ENCODE measurements around the gene LIPC.
A peak's percentile ranks its signal among the peaks of the same experiment; 100 is the strongest.

LIPC gene

GRCh38 chr15:58546635-58547627 is 115.1 kb downstream of the LIPC start:
- no peaks in the 10 kb centered on the region for H3K27me3 ChIP-seq (ENCODE audit: low read depth, low read length)
- H3K9me3 ChIP-seq (ENCODE audit: control insufficient read depth in 1 of 2, low read length in 2 of 2) = no peaks in the 10 kb centered on the region
- H3K27ac ChIP-seq (ENCODE audit: low read length) = no peak overlapping the region
- H3K4me1 ChIP-seq (ENCODE audit: control insufficient read depth in 1 of 2, insufficient read depth in 2 of 2, low read length in 2 of 2) = peaks cover 2 to 6% of the 10 kb centered on the region in 2 donors
- no peaks in the 10 kb centered on the region for H3K36me3 ChIP-seq (ENCODE audit: control insufficient read depth in 1 of 2, insufficient read depth in 2 of 2, low read length in 2 of 2)
- no peak overlapping the region for H3K4me3 ChIP-seq (ENCODE audit: low read depth in 1 of 2, low read length in 2 of 2)

GRCh38 chr15:58547628-58548307 is 116.0 kb downstream of the LIPC start:
- Histone ChIP-seq H3K9me3 (ENCODE audit: control insufficient read depth in 1 of 2, low read length in 2 of 2) (no peaks in the 10 kb centered on the region), H3K27ac (ENCODE audit: low read length) (no peak overlapping the region), H3K4me1 (ENCODE audit: control insufficient read depth in 1 of 2, insufficient read depth in 2 of 2, low read length in 2 of 2) (peaks cover 5 to 6% of the 10 kb centered on the region in 2 donors), H3K4me3 (ENCODE audit: low read depth in 1 of 2, low read length in 2 of 2) (no peak overlapping the region), H3K36me3 (ENCODE audit: control insufficient read depth in 1 of 2, insufficient read depth in 2 of 2, low read length in 2 of 2) (no peaks in the 10 kb centered on the region), H3K27me3 (ENCODE audit: low read depth, low read length) (no peaks in the 10 kb centered on the region)

DNA sequence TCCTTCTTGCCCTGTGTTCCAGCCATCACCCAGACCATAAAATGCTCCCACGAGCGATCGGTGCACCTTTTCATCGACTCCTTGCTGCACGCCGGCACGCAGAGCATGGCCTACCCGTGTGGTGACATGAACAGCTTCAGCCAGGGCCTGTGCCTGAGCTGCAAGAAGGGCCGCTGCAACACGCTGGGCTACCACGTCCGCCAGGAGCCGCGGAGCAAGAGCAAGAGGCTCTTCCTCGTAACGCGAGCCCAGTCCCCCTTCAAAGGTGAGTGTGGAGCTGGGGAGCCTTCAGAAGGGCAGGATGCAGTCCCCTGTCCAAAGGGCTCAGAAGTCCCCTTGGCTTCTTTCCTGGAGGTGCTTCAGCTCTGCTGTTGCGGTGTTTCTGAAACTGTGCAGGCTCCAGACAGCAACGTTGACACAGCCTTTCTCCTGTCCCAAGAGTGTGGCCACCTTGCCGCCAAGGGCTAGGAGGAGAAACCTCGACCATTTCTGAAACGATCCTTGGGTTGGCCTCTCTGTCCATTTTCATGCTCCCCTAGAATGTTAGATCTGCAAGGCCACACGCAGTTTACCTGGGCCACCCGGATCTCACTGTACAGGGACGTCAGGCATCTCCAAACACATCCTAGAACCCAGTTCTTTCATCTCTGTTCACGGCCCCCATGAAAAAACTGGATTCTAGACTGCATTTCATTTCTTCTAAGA is 116.7 kb downstream of the LIPC start:
- Histone ChIP-seq H3K9me3 (ENCODE audit: control insufficient read depth in 1 of 2, low read length in 2 of 2) (no peaks in the 10 kb centered on the region), H3K36me3 (ENCODE audit: control insufficient read depth in 1 of 2, insufficient read depth in 2 of 2, low read length in 2 of 2) (no peaks in the 10 kb centered on the region), H3K27ac (ENCODE audit: low read length) (no peak overlapping the region), H3K4me3 (ENCODE audit: low read depth in 1 of 2, low read length in 2 of 2) (no peak overlapping the region), H3K4me1 (ENCODE audit: control insufficient read depth in 1 of 2, insufficient read depth in 2 of 2, low read length in 2 of 2) (peaks cover 5 to 6% of the 10 kb centered on the region in 2 donors), H3K27me3 (ENCODE audit: low read depth, low read length) (no peaks in the 10 kb centered on the region)

GRCh38 chr15:58549013-58549784 is 117.4 kb downstream of the LIPC start:
- Histone ChIP-seq H3K9me3 (ENCODE audit: control insufficient read depth in 1 of 2, low read length in 2 of 2) (no peaks in the 10 kb centered on the region), H3K4me3 (ENCODE audit: low read depth in 1 of 2, low read length in 2 of 2) (no peak overlapping the region), H3K36me3 (ENCODE audit: control insufficient read depth in 1 of 2, insufficient read depth in 2 of 2, low read length in 2 of 2) (no peaks in the 10 kb centered on the region), H3K4me1 (ENCODE audit: control insufficient read depth in 1 of 2, insufficient read depth in 2 of 2, low read length in 2 of 2) (peaks cover 5 to 6% of the 10 kb centered on the region in 2 donors), H3K27me3 (ENCODE audit: low read depth, low read length) (no peaks in the 10 kb centered on the region), H3K27ac (ENCODE audit: low read length) (no peak overlapping the region)

DNA sequence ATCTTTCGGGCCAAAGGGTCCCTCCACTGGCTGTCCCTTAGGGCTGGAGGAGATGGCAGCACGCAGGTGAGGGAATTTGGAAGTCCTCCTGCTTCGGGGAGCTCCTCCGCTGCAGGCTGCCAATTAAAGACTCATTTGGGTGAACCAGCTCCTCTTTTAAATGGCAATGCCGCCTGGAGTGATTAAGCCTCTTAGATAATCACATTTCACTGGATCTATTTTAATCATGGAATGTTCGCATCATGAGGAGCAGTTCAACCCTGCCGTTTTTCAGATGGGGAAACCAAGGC is 117.9 kb downstream of the LIPC start:
- H3K9me3 ChIP-seq (ENCODE audit: control insufficient read depth in 1 of 2, low read length in 2 of 2) = no peaks in the 10 kb centered on the region
- H3K36me3 ChIP-seq (ENCODE audit: control insufficient read depth in 1 of 2, insufficient read depth in 2 of 2, low read length in 2 of 2) = no peaks in the 10 kb centered on the region
- H3K27me3 ChIP-seq (ENCODE audit: low read depth, low read length) = no peaks in the 10 kb centered on the region
- no peak overlapping the region for H3K27ac ChIP-seq (ENCODE audit: low read length)
- H3K4me1 ChIP-seq (ENCODE audit: control insufficient read depth in 1 of 2, insufficient read depth in 2 of 2, low read length in 2 of 2) = peaks cover 5 to 6% of the 10 kb centered on the region in 2 donors
- no peak overlapping the region for H3K4me3 ChIP-seq (ENCODE audit: low read depth in 1 of 2, low read length in 2 of 2)

GRCh38 chr15:58551084-58551763 is 119.4 kb downstream of the LIPC start:
- Histone ChIP-seq H3K27me3 (ENCODE audit: low read depth, low read length) (no peaks in the 10 kb centered on the region), H3K4me1 (ENCODE audit: control insufficient read depth in 1 of 2, insufficient read depth in 2 of 2, low read length in 2 of 2) (peaks cover 5 to 6% of the 10 kb centered on the region in 2 donors), H3K36me3 (ENCODE audit: control insufficient read depth in 1 of 2, insufficient read depth in 2 of 2, low read length in 2 of 2) (no peaks in the 10 kb centered on the region), H3K27ac (ENCODE audit: low read length) (peak overlapping the region; percentile 46), H3K9me3 (ENCODE audit: control insufficient read depth in 1 of 2, low read length in 2 of 2) (no peaks in the 10 kb centered on the region), H3K4me3 (ENCODE audit: low read depth in 1 of 2, low read length in 2 of 2) (no peak overlapping the region)

GRCh38 chr15:58551764-58552504 is 120.1 kb downstream of the LIPC start:
- Histone ChIP-seq H3K4me1 (ENCODE audit: control insufficient read depth in 1 of 2, insufficient read depth in 2 of 2, low read length in 2 of 2) (peaks cover 5 to 6% of the 10 kb centered on the region in 2 donors), H3K27ac (ENCODE audit: low read length) (peak overlapping the region; percentile 46), H3K4me3 (ENCODE audit: low read depth in 1 of 2, low read length in 2 of 2) (no peak overlapping the region), H3K9me3 (ENCODE audit: control insufficient read depth in 1 of 2, low read length in 2 of 2) (no peaks in the 10 kb centered on the region), H3K27me3 (ENCODE audit: low read depth, low read length) (no peaks in the 10 kb centered on the region), H3K36me3 (ENCODE audit: control insufficient read depth in 1 of 2, insufficient read depth in 2 of 2, low read length in 2 of 2) (no peaks in the 10 kb centered on the region)

- Histone ChIP-seq H3K36me3 (ENCODE audit: control insufficient read depth in 1 of 2, insufficient read depth in 2 of 2, low read length in 2 of 2) (no peaks in the 10 kb centered on the region), H3K27me3 (ENCODE audit: low read depth, low read length) (no peaks in the 10 kb centered on the region), H3K9me3 (ENCODE audit: control insufficient read depth in 1 of 2, low read length in 2 of 2) (no peaks in the 10 kb centered on the region), H3K27ac (ENCODE audit: low read length) (peak overlapping the region; percentile 20), H3K4me3 (ENCODE audit: low read depth in 1 of 2, low read length in 2 of 2) (no peak overlapping the region), H3K4me1 (ENCODE audit: control insufficient read depth in 1 of 2, insufficient read depth in 2 of 2, low read length in 2 of 2) (peaks cover 5 to 6% of the 10 kb centered on the region in 2 donors)
These were observed 120.9 kb downstream of the LIPC start for GRCh38 chr15:58552505-58553364.

- H3K27me3 ChIP-seq (ENCODE audit: low read depth, low read length) = no peaks in the 10 kb centered on the region
- no peaks in the 10 kb centered on the region for H3K36me3 ChIP-seq (ENCODE audit: control insufficient read depth in 1 of 2, insufficient read depth in 2 of 2, low read length in 2 of 2)
- H3K9me3 ChIP-seq (ENCODE audit: control insufficient read depth in 1 of 2, low read length in 2 of 2) = no peaks in the 10 kb centered on the region
- peaks cover 5 to 6% of the 10 kb centered on the region in 2 donors for H3K4me1 ChIP-seq (ENCODE audit: control insufficient read depth in 1 of 2, insufficient read depth in 2 of 2, low read length in 2 of 2)
- H3K4me3 ChIP-seq (ENCODE audit: low read depth in 1 of 2, low read length in 2 of 2) = no peak overlapping the region
- no peak overlapping the region for H3K27ac ChIP-seq (ENCODE audit: low read length)
These were observed 121.7 kb downstream of the LIPC start for GRCh38 chr15:58553365-58553918.
